Stimulated activated CD4-positive, alpha-beta T cell treated with anti-CD3 and anti-CD28 coated beads, Interleukin-1b, Interleukin-23, amount 100 ng/mL, for 24 hours (primary cell): Measurements from ENCODE around the gene EIF5.

Source experiments
- DNase-seq, 4 experiments: peaks; one replicate each; pipeline ENCODE4 v3.0.0-alpha.2; 2020; ENCODE audit warnings: low read depth in 4 of 4, low spot score in 1 of 4

The EIF5 gene

GRCh38 chr14:103366741-103367140 lies 32.7 kb downstream of the EIF5 start:
- DNase-seq: no peak

- no peak for DNase-seq
These were observed 34.0 kb downstream of the EIF5 start for GRCh38 chr14:103367995-103368394.

GRCh38 chr14:103370087-103370486 lies 36.0 kb downstream of the EIF5 start:
- DNase-seq: no peak

- no peak for DNase-seq
These were observed 38.0 kb downstream of the EIF5 start for GRCh38 chr14:103372017-103372416.

- DNase-seq: no peak
These were observed 38.7 kb downstream of the EIF5 start for GRCh38 chr14:103372552-103373304.

GRCh38 chr14:103374121-103374520 lies 40.1 kb downstream of the EIF5 start:
- DNase-seq: no peak

- DNase-seq: no peak
These were observed 43.5 kb downstream of the EIF5 start for GRCh38 chr14:103377522-103378037.

GRCh38 chr14:103378038-103378854 lies 44.2 kb downstream of the EIF5 start:
- no peak for DNase-seq

GRCh38 chr14:103380719-103381377 lies 46.8 kb downstream of the EIF5 start:
- DNase-seq: no peak

- no peak for DNase-seq
These were observed 48.3 kb downstream of the EIF5 start for GRCh38 chr14:103382376-103382775.

- DNase-seq: no peak
These were observed 50.6 kb downstream of the EIF5 start for GRCh38 chr14:103384450-103385151.

- DNase-seq: peak; percentile 85 to 96 (median 95)
These were observed 51.3 kb downstream of the EIF5 start, which contains the start of gene MARK3 for GRCh38 chr14:103385152-103385928. TSS of gene MARK3 (plus strand) at chr14:103385415. CDS start at chr14:103386030, 615 bp downstream.

GRCh38 chr14:103385929-103386712 lies 52.1 kb downstream of the EIF5 start:
- DNase-seq: peak in 2 of 4 experiments; percentile 20 to 24

- DNase-seq: no peak
These were observed 52.8 kb downstream of the EIF5 start for GRCh38 chr14:103386713-103387329.

GRCh38 chr14:103388664-103389063 lies 54.6 kb downstream of the EIF5 start:
- no peak for DNase-seq

- no peak for DNase-seq
These were observed 56.6 kb downstream of the EIF5 start for GRCh38 chr14:103390605-103391004.

GRCh38 chr14:103391048-103391447 lies 57.0 kb downstream of the EIF5 start:
- no peak for DNase-seq

- DNase-seq: no peak
These were observed 58.1 kb downstream of the EIF5 start for GRCh38 chr14:103392106-103392505.

- DNase-seq: no peak
These were observed 58.5 kb downstream of the EIF5 start for GRCh38 chr14:103392572-103392971.
